Smooth muscle cell (in vitro differentiated cells): ENCODE data around the gene SUCLA2. TPM values are rescaled to one million over a fixed set of nuclear protein-coding genes. Genes with fewer than 3 reads are reported as not detected.

ENCODE experiments used
- DNase-seq: peaks from one replicate; lab custom pipeline; 2025; ENCODE audit not compliant: unreplicated experiment; lab: John Stamatoyannopoulos, UW
- H2AFZ ChIP-seq: fragments of 200-600 bp; sonication (generic); 2 replicates; pipeline ENCODE4 v1.6.0; 2016; ENCODE audit warnings: antibody characterized with exemption, low read depth, mild to moderate bottlenecking
- H3F3A ChIP-seq: fragments of 200-600 bp; sonication (generic); 2 replicates; pipeline ENCODE4 v1.6.0; 2017; ENCODE audit warnings: antibody characterized with exemption, low read depth
- H3K27ac ChIP-seq: fragments of 200-600 bp; sonication (generic); 2 replicates; pipeline ENCODE4 v1.5.1; 2016; ENCODE audit warnings: low read depth, mild to moderate bottlenecking
- H3K27me3 ChIP-seq: fragments of 200-600 bp; sonication (generic); 2 replicates; pipeline ENCODE4 v1.6.1; 2016; ENCODE audit warnings: low read depth, mild to moderate bottlenecking
- H3K36me3 ChIP-seq: fragments of 200-600 bp; sonication (generic); 2 replicates; pipeline ENCODE4 v1.5.1; 2016; ENCODE audit warnings: low read depth
- H3K4me1 ChIP-seq: fragments of 200-600 bp; sonication (generic); 2 replicates; pipeline ENCODE4 v1.5.1; 2016; ENCODE audit warnings: low read depth
- H3K4me2 ChIP-seq: fragments of 200-600 bp; sonication (generic); 2 replicates; pipeline ENCODE4 v1.6.0; 2016; ENCODE audit warnings: mild to moderate bottlenecking
- H3K4me3 ChIP-seq: fragments of 200-600 bp; sonication (generic); 2 replicates; pipeline ENCODE4 v1.5.1; 2016; ENCODE audit warnings: mild to moderate bottlenecking
- H3K79me2 ChIP-seq: fragments of 200-600 bp; sonication (generic); 2 replicates; pipeline ENCODE4 v1.6.0; 2016; ENCODE audit warnings: low read depth, mild to moderate bottlenecking
- H3K9ac ChIP-seq: fragments of 200-600 bp; sonication (generic); 2 replicates; pipeline ENCODE4 v1.6.0; 2016; ENCODE audit warnings: low read depth
- H3K9me3 ChIP-seq: fragments of 200-600 bp; sonication (generic); replicated peaks from 2 replicates; pipeline ENCODE4 v1.5.1; 2016; ENCODE audit warnings: low read depth
- H4K20me1 ChIP-seq: fragments of 200-600 bp; sonication (generic); 2 replicates; pipeline ENCODE4 v1.6.0; 2016; ENCODE audit warnings: low read depth
- WGBS: methylation state at CpG from one replicate; pipeline ENCODE4 v1.1.7; 2016; ENCODE audit warnings: low lambda C conversion rate; 5-methylcytosine and 5-hydroxymethylcytosine counted together
- polyA plus RNA-seq: library from polyadenylated mRNA; unstranded; fragments of >200 nt; fragmentation: Nextera tagmentation; extraction: Ambion mirVana; gene quantifications from 2 replicates; pipeline ENCODE4 v1.2.1, GENCODE V29; 2016
- total RNA-seq: library from RNA; depleted of rRNA; stranded (reverse); fragments of >200 nt; gene quantifications from 2 replicates; pipeline ENCODE4 v1.2.3, GENCODE V29; 2014
- TF ChIP-seq, protein P1 (sequence below): fragments of 200-600 bp; sonication (generic); IDR thresholded peaks from 2 replicates; pipeline ENCODE4 v1.5.1; 2017; ENCODE audit warnings: borderline replicate concordance, mild to moderate bottlenecking, antibody characterized with exemption; ENCODE audit not compliant: insufficient read depth, poor library complexity, severe bottlenecking

The SUCLA2 gene
- total and polyA plus RNA-seq, 2 experiments from 2014 or later, result 48.3 to 62.0 TPM

DNA sequence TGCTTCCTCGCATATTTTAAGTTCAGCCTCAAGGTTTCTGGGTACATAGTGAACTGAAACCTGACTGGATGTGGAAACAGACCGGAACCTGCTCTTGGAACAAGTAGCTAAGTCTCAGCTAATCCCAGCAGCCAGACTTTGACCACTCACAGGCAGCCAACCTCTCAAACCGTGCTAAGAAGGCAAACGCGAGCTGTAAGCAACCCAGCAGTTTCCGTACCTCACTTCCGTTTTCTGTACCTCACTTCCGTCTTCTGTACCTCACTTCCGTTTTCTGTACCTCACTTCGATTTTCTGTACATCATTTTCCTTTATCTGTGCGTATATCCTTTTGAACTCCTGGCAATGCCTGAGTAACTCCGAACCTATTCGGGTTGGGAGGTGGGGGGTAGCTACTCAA is 96.8 kb downstream of the SUCLA2 start:
- H3K9ac ChIP-seq, result no peak overlapping the region
- TF ChIP-seq, protein P1, sequence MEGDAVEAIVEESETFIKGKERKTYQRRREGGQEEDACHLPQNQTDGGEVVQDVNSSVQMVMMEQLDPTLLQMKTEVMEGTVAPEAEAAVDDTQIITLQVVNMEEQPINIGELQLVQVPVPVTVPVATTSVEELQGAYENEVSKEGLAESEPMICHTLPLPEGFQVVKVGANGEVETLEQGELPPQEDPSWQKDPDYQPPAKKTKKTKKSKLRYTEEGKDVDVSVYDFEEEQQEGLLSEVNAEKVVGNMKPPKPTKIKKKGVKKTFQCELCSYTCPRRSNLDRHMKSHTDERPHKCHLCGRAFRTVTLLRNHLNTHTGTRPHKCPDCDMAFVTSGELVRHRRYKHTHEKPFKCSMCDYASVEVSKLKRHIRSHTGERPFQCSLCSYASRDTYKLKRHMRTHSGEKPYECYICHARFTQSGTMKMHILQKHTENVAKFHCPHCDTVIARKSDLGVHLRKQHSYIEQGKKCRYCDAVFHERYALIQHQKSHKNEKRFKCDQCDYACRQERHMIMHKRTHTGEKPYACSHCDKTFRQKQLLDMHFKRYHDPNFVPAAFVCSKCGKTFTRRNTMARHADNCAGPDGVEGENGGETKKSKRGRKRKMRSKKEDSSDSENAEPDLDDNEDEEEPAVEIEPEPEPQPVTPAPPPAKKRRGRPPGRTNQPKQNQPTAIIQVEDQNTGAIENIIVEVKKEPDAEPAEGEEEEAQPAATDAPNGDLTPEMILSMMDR, result no peak
- 98% methylated on average over 13 of the region's 13 CpGs for WGBS
- H3K4me3 ChIP-seq, result peak overlapping the region; percentile 25
- H3K27ac ChIP-seq, result no peak overlapping the region
- H3K9me3 ChIP-seq, result no peaks in the 10 kb centered on the region
- H2AFZ ChIP-seq, result no peak overlapping the region
- H3K79me2 ChIP-seq, result no peaks in the 10 kb centered on the region
- no peaks in the 10 kb centered on the region for H3K4me1 ChIP-seq
- no peaks in the 10 kb centered on the region for H3K36me3 ChIP-seq
- H3F3A ChIP-seq, result peaks cover 3% of the 10 kb centered on the region
- no peaks in the 10 kb centered on the region for H3K27me3 ChIP-seq
- peak overlapping the region; percentile 74 for H3K4me2 ChIP-seq
- DNase-seq, result no peak
- H4K20me1 ChIP-seq, result no peaks in the 10 kb centered on the region

DNA sequence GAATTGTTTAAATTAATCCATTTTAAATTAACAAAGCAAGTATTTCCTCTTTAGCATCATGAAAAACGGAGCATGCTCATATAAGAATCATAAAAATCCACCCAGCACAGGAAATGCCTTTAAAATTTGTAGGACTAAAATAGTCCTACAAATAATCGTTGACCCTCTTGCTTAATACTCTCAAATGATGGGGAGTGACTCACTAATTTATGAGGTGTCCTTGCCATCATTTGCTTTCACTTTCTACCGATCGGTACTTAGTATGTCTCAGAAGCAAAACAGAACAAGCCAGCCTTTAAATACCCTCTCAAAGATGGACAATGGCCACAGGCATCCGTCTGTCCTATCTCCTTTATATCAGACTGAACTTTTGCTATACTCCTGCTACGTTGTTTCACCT is 97.2 kb downstream of the SUCLA2 start:
- no peaks in the 10 kb centered on the region for H4K20me1 ChIP-seq
- no peaks in the 10 kb centered on the region for H3K79me2 ChIP-seq
- H3F3A ChIP-seq, result peaks cover 5% of the 10 kb centered on the region
- no peaks in the 10 kb centered on the region for H3K27me3 ChIP-seq
- H3K36me3 ChIP-seq, result no peaks in the 10 kb centered on the region
- H3K27ac ChIP-seq, result no peak overlapping the region
- WGBS, result 46% methylated on average over 6 of the region's 6 CpGs
- no peak overlapping the region for H2AFZ ChIP-seq
- no peak for DNase-seq
- H3K4me2 ChIP-seq, result peak overlapping the region; percentile 74
- H3K4me3 ChIP-seq, result peak overlapping the region; percentile 25
- H3K9ac ChIP-seq, result no peak overlapping the region
- TF ChIP-seq, protein P1, result no peak
- H3K9me3 ChIP-seq, result no peaks in the 10 kb centered on the region
- H3K4me1 ChIP-seq, result no peaks in the 10 kb centered on the region

DNA sequence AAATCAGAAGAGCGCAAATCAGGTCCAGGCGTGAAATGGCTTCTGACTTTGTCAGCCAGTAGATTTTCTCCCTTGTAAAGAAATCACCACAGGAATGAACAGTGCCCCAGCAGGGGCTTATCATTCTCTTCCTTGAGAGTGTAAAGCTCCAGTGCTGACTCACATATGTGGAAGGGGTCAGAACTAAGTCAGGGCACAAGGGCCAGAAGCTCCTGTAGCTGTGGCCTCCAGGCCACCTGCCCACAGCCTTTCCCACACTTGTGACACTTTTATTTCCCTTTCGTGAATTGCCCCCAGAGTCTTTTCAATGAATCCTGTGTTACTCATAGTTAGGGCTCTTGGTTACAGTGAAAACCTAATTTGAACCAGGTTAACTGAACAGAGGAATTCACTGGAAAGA is 99.6 kb downstream of the SUCLA2 start:
- no peak for DNase-seq
- Histone ChIP-seq H3K4me3 (no peak overlapping the region), H3K27me3 (no peaks in the 10 kb centered on the region), H4K20me1 (no peaks in the 10 kb centered on the region), H3K79me2 (no peaks in the 10 kb centered on the region), H3K9ac (no peak overlapping the region), H3K9me3 (no peaks in the 10 kb centered on the region), H3K27ac (no peak overlapping the region), H3F3A (peaks cover 7% of the 10 kb centered on the region), H3K4me2 (no peak overlapping the region), H2AFZ (no peak overlapping the region), H3K36me3 (no peaks in the 10 kb centered on the region), H3K4me1 (no peaks in the 10 kb centered on the region)
- WGBS, result 14% methylated on average over 3 of the region's 3 CpGs
- TF ChIP-seq, protein P1, result no peak

DNA sequence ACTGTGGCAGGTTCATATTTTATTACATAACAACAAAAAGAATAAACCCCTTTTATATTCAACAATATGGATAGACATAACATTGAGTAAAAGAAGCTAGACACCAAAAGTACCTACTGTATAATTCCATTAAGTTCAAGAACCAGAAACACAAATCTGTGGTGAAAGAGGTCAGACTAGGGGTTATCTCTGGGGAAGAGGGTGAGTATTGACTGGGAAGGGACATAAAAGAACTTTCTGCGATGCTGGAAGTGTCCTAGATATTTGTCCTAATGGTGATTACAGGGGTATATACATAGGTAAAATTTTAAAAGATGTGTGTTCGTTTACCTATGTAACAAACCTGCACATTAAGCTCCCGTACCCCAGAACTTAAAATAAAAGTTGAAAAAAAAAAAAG is 103.0 kb downstream of the SUCLA2 start:
- H3F3A ChIP-seq, result peaks cover 9% of the 10 kb centered on the region
- H3K9me3 ChIP-seq, result no peaks in the 10 kb centered on the region
- H3K4me1 ChIP-seq, result no peaks in the 10 kb centered on the region
- H4K20me1 ChIP-seq, result no peaks in the 10 kb centered on the region
- no peak overlapping the region for H3K9ac ChIP-seq
- H3K4me2 ChIP-seq, result no peak overlapping the region
- WGBS, result 84% methylated on average over 3 of the region's 3 CpGs
- peaks cover 4% of the 10 kb centered on the region for H3K27me3 ChIP-seq
- no peak overlapping the region for H3K4me3 ChIP-seq
- H3K36me3 ChIP-seq, result no peaks in the 10 kb centered on the region
- peak overlapping the region; percentile 7 for H3K27ac ChIP-seq
- H2AFZ ChIP-seq, result no peak overlapping the region
- H3K79me2 ChIP-seq, result no peaks in the 10 kb centered on the region
- DNase-seq, result no peak
- TF ChIP-seq, protein P1, result no peak
